COLO668 (cell line): Measurements from ENCODE around the gene THSD1.

Experiments
- DNase-seq: peaks from one replicate; lab custom pipeline; 2025; ENCODE audit not compliant: unreplicated experiment; lab: John Stamatoyannopoulos, UW

THSD1 gene

GRCh38 chr13:52405767-52406494, at the start of gene THSD1:
Gene THSD1, minus strand, starts transcription at chr13:52406172. Its CDS starts 3,572 bp downstream, at chr13:52402600.
- DNase-seq = peak; percentile 75

- peak; percentile 95 for DNase-seq
Measured at GRCh38 chr13:52455677-52456041, 49.7 kb upstream of the THSD1 start.

GRCh38 chr13:52454820-52455676, 49.1 kb upstream of the THSD1 start, which contains the start of gene CKAP2:
Gene CKAP2, plus strand, starts transcription at chr13:52455478. Its CDS starts 79 bp downstream, at chr13:52455557.
- DNase-seq = peak; percentile 99

DNA sequence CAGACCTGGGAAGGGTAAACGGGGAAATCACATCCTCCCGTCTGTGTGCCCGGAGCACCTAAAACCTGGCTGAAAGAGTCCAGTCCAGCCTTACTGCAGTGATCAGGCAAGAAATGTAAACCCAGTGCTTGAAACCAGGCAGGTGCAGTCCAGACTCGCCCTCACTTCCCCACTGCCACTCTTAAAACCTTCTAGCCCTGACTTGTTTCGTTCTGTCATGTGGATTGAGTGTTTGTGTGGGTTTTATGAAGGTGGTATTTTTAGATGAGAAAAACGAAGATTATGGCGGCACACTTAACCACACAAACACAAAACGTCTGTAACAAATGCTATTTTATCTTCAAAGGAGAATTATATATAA, 48.5 kb upstream of the THSD1 start:
- peak; percentile 74 for DNase-seq

GRCh38 chr13:52452470-52452869, 46.5 kb upstream of the THSD1 start:
- DNase-seq = no peak

DNA sequence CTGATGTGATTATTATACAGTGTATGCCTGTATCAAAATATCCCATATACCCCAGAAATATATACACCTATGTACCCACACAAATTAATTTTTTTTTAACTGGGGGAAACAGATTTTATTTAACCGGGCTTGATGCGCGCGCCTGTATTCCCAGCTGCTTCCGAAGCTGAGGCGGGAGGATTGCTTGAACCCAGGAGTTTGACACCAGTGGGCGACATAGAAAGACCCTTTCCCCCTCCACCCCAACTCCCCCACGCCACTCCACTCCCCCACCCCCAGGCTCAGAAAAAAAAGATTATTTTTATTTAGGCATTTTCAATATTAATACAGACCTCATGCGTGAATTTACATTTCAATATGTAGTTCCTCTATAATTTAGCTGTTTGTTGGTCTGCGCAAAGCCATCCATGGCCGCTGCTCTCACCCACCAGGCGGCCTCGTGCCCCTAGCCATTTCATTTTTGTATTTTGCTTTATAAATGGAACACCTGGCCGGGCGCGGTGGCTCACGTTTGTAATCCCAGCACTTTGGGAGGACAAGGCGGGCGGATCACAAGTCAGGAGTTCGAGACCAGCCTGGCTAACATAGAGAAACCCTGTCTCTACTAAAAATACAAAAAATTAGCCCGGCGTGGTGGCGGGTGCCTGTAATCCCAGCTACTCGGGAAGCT, 45.3 kb upstream of the THSD1 start:
- DNase-seq = no peak

GRCh38 chr13:52450793-52451116, 44.8 kb upstream of the THSD1 start:
- DNase-seq = no peak

GRCh38 chr13:52450012-52450792, 44.2 kb upstream of the THSD1 start, which contains the start of gene VPS36:
Gene VPS36, minus strand, starts transcription at chr13:52450634. Its CDS starts 40 bp downstream, at chr13:52450594.
- peak; percentile 100 for DNase-seq

GRCh38 chr13:52449331-52450011, 43.5 kb upstream of the THSD1 start:
- no peak for DNase-seq

DNA sequence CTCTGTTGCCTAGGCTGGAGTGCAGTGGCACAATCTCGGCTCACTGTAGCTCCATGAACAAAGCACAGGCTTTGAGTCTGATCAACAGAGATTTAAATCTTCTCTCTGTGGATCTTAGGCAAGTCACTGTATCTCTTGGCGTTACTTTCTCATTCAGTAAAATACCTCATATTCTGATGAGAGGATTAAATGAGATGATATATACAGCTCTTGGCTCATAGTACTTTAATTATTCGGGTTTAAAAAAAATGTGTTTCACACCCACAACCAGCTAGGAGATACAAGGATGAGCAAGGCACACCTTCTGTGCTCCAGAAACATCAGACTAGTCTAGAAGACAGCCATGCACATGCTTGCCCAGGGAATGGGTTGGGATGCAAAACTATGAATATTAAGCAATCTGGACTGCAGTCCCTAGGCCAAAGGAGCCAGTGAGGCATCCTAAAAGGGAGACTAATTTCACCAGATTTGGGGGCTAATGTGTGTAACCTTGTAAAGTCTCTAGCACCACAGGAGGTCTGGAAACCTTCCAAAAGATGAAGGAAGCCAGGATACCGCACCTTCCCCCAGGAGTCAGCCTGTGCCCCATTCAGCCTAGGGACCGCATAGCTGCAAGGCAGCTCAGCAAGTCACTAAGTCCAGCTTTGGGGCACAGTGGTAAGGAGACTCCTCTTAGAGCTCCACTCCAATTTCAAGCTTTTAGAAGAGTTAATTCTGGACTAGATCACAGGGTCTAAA, 42.0 kb upstream of the THSD1 start:
- no peak for DNase-seq

DNA sequence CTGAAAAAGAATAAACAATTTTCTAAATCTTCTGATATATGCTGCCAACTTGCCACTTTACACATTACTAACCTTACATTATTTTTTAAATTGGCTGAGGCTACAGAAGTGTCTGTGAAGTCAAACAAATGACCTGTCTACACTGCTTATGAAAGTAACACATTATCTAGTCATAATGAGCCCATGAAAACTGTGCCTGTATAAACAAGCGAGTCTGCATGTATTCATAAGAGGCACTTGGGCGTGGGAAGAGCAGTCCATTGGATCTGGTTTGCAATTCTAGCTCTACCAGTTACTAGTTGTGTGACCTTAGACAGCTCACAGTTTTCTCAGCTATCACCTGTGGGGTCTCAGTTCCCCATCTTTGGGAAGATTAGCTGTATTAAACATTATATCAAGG, 41.4 kb upstream of the THSD1 start:
- peak; percentile 27 for DNase-seq

- no peak for DNase-seq
Measured at GRCh38 chr13:52446265-52446664, 40.3 kb upstream of the THSD1 start.

DNA sequence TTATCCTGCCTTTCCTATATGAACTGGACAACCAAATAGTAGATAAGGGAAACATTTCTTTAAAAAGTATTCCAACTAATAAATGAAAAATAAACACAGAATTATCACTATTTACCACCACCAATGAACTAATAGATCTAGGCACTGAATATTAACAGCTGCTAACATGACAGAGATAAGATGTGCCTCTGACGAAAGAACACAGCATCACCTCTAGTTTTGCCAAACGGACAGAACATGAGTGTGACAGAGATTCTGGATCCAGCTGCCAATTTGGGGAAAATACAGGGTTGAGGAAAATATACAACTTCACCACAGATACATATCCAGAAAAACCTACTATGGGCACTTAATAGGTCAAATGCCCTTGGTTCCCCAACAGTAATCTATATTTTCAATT, 26.5 kb upstream of the THSD1 start:
- DNase-seq = no peak

DNA sequence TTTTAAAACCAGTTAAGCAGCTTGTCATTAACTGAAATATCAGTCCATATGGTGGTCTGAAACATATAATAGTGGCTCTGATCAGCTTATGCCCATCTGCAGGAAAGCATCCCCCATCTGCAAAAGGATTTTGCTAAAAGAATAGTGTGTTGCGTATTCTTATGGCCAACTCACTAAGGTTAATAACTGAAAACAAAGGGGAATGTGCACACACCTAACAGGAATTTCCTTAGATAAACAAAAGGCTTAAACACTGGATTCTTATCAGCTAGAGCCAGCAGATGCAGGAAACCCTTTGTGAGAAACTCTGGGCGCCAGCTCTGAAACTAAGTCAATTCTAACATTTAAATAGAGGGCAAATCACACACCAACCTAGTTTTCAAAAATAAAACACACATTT, 22.3 kb upstream of the THSD1 start:
- DNase-seq = no peak

DNA sequence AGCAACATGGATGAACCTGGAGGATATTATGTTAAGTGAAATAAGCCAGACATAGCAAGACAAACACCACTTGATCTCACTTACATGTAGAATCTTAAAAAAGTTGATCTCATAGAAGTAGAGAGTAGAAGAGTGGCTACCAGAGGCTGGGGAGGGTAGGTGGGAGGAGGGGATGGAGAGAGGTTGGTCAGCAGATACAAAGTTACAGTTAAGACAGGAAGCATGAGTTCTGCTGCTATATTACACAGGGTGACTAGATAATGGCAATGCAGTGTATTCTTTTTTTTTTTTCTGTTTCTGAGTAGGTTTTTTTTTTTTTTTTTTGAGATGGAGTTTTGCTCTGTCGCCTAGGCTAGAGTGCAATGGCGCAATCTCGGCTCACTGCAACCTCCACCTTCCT, 15.2 kb upstream of the THSD1 start:
- no peak for DNase-seq

DNA sequence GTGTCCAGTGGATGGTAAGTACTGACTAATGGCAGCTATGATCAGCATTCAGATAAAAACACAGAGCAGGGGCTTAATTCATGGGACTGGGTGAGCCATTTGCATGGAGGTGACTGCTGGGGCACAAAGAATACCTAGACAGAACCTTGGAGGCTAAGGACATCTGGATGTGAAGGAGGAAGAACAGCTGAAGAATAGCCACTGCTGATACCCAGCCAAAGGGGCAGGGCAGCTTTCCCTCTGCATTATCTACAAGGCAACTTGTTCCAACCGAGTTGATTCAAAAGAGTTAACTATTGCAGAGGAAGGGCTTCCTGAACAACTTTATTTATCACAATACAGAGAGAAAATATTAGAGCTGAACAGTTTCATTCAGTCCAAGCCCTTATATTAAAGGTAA, 13.1 kb upstream of the THSD1 start:
- no peak for DNase-seq

GRCh38 chr13:52414963-52415362, 9.0 kb upstream of the THSD1 start:
- no peak for DNase-seq

GRCh38 chr13:52414051-52414450, 8.1 kb upstream of the THSD1 start:
- DNase-seq = no peak

DNA sequence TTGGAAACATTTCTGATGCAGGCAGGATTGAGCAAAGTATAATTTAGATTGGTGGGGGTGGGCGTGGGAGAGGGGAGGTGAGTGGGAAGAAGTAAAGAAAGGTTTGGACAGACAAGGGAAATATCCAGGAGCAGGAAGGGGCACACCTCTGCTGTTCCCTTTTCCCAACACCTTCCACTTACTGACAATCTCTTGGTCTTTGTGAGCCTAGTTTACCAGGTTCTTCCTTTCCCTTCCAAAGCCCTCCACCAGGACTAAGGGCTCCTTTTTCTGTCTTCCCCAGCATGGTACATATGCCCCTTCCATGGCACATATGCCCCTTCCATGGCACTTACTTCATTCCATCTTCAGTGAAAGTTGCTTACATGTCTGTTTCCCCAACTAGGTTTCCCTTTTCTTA, 6.2 kb upstream of the THSD1 start:
- DNase-seq = no peak

DNA sequence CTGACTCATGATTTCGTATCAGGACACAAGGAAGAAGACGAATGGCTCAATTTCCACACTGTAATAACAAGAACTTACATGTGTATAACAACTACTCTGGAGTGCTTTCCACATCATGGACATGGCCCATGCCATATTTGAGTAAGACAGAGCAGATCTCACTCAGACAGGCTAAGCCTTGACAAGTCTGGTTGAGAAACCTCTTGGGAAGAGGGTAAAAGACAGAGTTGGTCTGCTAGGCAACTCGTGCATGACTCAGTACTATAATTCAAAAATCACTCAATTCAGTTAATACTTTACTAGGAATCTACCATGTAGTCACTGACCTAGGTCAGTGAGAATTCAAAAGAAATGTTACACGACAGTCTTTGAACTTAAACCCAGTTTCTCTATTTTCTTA, 5.7 kb upstream of the THSD1 start:
- no peak for DNase-seq
